Measurements from ENCODE around the gene DOK4.

DNA sequence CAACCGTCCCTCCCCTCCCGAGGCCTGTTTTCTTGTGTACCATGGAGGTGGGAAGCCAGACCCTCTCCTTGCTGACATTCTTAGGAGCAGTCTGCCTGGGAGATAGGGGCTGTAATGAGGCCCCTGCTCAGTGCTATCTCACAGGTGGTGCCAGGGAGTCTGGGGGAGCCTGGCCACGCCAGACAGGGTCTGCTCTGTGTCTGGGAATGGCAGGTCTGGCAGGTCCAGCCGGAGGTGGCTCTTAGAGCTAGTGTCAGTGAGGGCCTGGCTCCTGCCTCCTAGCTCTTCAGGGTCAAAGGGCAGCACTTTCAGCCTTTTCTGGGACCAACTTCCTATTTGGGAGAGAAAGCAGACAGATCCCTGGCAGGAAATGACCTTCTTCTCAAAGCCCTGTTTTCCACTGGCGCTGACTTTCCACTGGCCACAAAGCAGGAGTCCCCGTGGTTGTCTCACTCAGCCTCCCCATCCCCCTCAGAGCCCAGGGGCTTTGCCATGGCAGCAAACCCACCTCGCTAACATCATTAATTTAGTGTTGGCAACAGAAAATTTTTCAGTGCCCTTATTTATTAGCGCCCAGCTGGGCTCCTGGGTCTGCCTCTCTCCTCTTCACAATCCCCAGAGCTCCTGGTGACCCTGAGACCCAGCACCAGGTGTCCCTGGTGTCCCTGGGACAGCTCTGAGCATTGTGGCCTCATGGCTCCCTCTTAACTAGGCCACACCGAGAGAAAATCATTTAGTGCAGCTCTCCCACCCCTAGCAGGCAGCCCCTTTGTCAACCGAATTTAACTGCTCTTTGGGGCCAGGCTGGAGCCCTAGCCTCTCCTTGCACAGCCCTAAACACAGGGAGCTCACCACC lies 24.0 kb upstream of the DOK4 start:
- no peak for TF ChIP-seq EP300 (IDR thresholded peaks at IDR 0.05)
- TF ChIP-seq, protein P1, sequence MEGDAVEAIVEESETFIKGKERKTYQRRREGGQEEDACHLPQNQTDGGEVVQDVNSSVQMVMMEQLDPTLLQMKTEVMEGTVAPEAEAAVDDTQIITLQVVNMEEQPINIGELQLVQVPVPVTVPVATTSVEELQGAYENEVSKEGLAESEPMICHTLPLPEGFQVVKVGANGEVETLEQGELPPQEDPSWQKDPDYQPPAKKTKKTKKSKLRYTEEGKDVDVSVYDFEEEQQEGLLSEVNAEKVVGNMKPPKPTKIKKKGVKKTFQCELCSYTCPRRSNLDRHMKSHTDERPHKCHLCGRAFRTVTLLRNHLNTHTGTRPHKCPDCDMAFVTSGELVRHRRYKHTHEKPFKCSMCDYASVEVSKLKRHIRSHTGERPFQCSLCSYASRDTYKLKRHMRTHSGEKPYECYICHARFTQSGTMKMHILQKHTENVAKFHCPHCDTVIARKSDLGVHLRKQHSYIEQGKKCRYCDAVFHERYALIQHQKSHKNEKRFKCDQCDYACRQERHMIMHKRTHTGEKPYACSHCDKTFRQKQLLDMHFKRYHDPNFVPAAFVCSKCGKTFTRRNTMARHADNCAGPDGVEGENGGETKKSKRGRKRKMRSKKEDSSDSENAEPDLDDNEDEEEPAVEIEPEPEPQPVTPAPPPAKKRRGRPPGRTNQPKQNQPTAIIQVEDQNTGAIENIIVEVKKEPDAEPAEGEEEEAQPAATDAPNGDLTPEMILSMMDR (IDR thresholded peaks at IDR 0.05), result no peak
- TF ChIP-seq POLR2A (IDR thresholded peaks at IDR 0.05), result no peak
